Stimulated activated CD4-positive, alpha-beta T cell treated with anti-CD3 and anti-CD28 coated beads, Interleukin-1b, Interleukin-23, amount 100 ng/mL, for 4 hours (primary cell): Measurements from ENCODE around the gene TPO.

Source experiments
- DNase-seq, 2 donors: peaks; one replicate each; pipeline ENCODE4 v3.0.0-alpha.2; 2020; ENCODE audit warnings: low read depth in 2 of 2

Gene TPO

GRCh38 chr2:1584051-1584531 lies 170.8 kb downstream of the TPO start:
- DNase-seq: no peak

- no peak for DNase-seq
Observed at GRCh38 chr2:1584691-1585485, 171.6 kb downstream of the TPO start.

DNA sequence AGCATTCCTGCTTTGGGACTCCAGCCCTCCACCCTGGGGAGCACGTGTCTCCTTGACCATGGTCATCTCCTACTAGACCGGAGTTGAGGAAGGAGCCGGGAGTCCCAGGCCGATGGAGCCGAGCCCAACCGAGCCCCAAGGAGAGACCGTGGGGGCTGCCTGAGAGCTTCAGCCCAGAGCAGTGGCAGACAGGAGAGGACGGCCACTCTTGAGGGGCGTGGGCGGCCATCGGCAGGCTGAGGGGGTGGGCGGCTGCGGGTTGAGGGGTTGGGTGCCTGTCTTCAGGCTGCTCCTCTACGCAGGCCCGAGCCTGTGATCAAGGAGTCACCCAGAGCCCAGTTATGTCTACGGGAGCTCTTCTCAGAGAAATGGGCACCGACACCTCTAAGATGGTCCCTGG lies 172.4 kb downstream of the TPO start:
- no peak for DNase-seq

GRCh38 chr2:1586251-1586922 lies 173.1 kb downstream of the TPO start:
- DNase-seq: no peak

- no peak for DNase-seq
Observed at GRCh38 chr2:1586923-1587840, 173.9 kb downstream of the TPO start.

DNA sequence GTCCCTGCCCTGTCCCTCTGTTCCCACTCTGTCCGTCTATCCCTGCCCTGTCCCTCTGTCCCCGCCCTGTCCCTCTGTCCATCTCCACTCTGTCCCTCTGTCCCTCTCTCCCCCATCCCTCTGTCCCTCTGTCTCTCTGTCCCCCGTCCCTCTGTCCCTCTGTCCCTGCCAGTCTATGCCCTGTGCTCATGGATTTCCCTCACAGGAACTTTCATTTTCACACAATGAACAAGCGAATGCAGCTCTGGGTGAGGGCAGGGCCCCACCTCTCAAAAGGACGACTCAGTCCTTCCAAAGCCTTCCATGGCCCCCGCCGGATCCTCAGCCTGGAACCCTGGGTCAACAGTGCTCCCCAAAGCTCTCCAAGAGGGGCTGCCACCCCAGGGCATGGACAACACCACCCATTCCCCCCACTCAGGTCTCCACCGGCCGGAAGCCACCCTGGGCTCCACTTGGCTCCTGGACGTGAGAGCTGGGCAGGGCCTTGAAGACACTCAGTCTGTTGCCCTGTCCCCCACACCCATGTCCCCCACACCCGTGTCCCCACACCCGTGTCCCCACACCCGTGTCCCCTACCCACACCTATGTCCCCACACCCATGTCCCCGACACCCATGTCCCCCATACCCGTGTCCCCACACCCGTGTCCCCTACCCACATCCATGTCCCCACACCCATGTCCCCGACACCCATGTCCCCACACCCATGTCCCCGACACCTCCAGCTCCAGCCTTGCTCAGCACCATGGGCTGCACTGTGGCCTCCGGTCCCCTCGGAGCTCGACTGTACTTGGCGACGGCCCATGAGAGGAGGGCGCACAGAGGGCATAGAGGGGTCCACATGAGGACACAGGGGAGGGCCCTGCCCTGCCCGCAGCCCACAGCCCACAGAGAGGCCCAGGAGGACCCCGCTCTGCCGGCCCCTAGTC lies 175.1 kb downstream of the TPO start:
- DNase-seq: no peak

DNA sequence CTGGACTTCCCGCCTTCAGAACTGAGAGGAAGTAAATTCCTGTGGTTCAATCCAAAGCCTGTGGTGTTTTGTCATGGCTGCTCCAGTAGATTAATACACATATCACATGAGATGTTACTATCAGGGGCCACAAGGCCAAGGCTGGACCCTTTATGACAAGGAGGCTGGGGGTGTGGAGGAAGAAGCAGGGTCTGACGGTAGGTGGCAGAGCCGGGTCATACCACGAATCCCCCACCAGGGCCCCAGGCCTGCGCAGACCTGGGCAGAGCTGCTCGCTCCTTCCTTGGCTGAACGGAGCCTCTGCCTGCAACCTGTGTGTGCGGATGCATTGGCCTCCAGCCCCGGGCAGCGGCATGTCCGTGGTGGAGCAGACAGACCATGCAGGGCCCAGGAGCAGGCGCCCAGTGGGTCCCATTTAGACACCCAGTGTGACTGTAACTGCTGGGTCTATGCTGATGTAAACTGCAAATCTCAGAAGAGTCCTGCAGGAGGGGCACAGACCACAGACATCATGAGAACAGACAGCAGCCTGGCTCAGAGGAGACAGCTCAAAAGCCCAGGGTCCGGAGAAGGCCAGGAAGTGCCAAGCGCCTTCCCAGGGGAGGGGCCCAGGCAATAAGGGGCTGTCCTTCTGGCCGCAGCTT lies 175.8 kb downstream of the TPO start:
- no peak for DNase-seq

DNA sequence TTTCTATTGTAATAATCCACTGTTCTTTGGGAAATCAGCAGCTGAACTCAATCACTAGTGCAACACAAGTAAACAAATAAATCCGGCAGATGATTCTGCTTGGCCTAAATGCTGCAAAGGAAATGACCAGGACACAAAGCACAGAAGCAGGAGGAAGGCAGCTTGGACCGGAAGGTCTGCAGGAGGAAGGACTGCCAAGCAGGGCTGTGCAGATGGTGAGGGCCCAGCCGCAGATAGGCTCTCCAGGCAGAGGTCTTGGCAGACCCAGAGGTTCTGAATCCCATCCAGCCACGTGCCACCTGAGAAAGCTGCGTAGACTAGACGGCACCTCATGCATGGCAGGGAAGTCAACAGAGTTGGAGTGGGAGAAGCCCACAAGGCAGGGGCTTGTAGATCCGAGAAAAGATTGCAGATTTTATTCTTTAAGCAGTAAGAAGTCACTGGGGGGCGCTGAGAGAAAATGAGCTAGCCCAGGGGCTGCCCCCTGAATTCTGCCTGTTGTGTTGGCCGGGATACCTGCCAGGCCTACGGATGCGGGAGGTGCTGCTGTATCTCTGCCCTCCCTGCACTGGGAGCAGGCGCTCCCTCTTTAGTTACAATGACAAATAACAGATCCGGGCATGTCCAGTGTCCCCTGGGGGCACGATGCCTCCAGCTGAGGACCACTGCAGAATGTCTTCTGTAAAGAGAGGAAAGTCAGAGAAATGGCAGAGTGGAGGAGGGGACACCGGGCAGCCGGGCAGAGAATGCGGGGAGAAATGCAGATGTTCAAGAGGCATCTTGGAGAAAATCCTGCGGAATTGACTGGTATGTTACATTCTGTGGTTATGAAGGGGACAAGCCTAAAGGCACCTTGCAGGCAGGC lies 177.6 kb downstream of the TPO start:
- DNase-seq: no peak

DNA sequence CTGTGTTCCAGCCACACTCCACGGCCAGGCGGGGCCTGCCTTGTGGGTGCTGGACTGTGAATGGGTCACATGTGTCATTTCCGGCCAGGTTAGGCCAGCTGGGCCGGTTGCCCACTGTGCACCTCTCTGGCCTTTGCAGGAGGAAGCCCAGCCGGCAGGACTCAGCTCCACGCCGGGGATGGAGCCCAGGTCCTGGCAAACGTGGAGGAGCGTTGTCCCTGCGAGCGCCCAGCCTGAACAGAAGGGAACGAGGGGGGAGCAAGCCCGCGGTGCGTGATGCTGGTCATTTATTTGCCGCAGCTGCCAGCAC lies 178.2 kb downstream of the TPO start:
- no peak for DNase-seq
